Gastroesophageal sphincter (tissue), 3 donors: ENCODE data around the gene BAHCC1.

Experiments
- CTCF ChIP-seq, 4 experiments: fragments of 200-600 bp in 2 of 4; fragments of 450-650 bp in 2 of 4; sonication (generic) in 1 of 4; IDR thresholded peaks; one replicate each; pipeline ENCODE4 v1.5.1; 2017 to 2019; ENCODE audit warnings: antibody characterized with exemption in 4 of 4, mild to moderate bottlenecking in 2 of 4, moderate library complexity in 2 of 4
- EP300 ChIP-seq: sonication (generic); formaldehyde crosslinking; IDR thresholded peaks from one replicate; pipeline ENCODE4 v1.6.1; 2017; ENCODE audit warnings: antibody characterized with exemption, mild to moderate bottlenecking
- POLR2A ChIP-seq, 2 donors: fragments of 450-650 bp; IDR thresholded peaks; one replicate each; pipeline ENCODE4 v1.6.1; 2017; ENCODE audit warnings: antibody characterized with exemption in 2 of 2, mild to moderate bottlenecking in 2 of 2, moderate library complexity in 1 of 2
- POLR2AphosphoS5 ChIP-seq: sonication (generic); formaldehyde crosslinking; IDR thresholded peaks from one replicate; pipeline ENCODE4 v1.6.1; 2017; ENCODE audit warnings: antibody characterized with exemption

- TF ChIP-seq CTCF (IDR thresholded peaks at IDR 0.05) (no peak), POLR2AphosphoS5 (no peak), POLR2A (IDR thresholded peaks at IDR 0.05) (no peak), EP300 (no peak)
These were observed 9.1 kb upstream of the BAHCC1 start for GRCh38 chr17:81386141-81386645.
